Liver (tissue), 9 donors: ENCODE results near the gene SCN2B. TPM values are rescaled to one million over a fixed set of nuclear protein-coding genes. Genes with fewer than 3 reads are reported as not detected.

Experiments
- DNase-seq: peaks from one replicate; pipeline ENCODE4 v3.0.0-alpha.2; 2017; ENCODE audit warnings: low spot score
- H3K27ac ChIP-seq, 2 donors: one replicate each; pipeline ENCODE4 v1.7.0; 2013; ENCODE audit warnings: inconsistent platforms in 2 of 2, low read length in 2 of 2, control low read depth in 1 of 2, low read depth in 1 of 2, mild to moderate bottlenecking in 1 of 2
- H3K27me3 ChIP-seq, 4 donors: one replicate each; pipeline versions ENCODE4 v1.6.1 to v1.7.0; 2013; ENCODE audit warnings: low read length in 3 of 4, inconsistent platforms in 1 of 4, mild to moderate bottlenecking in 1 of 4, moderate library complexity in 1 of 4; ENCODE audit not compliant: control insufficient read depth in 4 of 4, insufficient read depth in 4 of 4
- H3K36me3 ChIP-seq, 4 donors: one replicate each; pipeline versions ENCODE4 v1.6.1 to v1.7.0; 2013; ENCODE audit warnings: low read length in 3 of 4, mild to moderate bottlenecking in 3 of 4, low read depth in 1 of 4, moderate library complexity in 1 of 4; ENCODE audit not compliant: control insufficient read depth in 4 of 4, insufficient read depth in 3 of 4
- H3K4me1 ChIP-seq, 4 donors: one replicate each; pipeline versions ENCODE4 v1.6.1 to v1.7.0; 2013; ENCODE audit warnings: low read length in 3 of 4, mild to moderate bottlenecking in 3 of 4, moderate library complexity in 1 of 4; ENCODE audit not compliant: control insufficient read depth in 4 of 4, insufficient read depth in 4 of 4
- H3K4me3 ChIP-seq, 3 donors: one replicate each; pipeline versions ENCODE4 v1.6.1 to v1.7.0; 2013; ENCODE audit warnings: low read length in 3 of 3, control low read depth in 1 of 3, low read depth in 1 of 3, mild to moderate bottlenecking in 1 of 3
- H3K9ac ChIP-seq, 2 donors: one replicate each; pipeline ENCODE4 v1.7.0; 2013; ENCODE audit warnings: low read length in 2 of 2, mild to moderate bottlenecking in 2 of 2, moderate library complexity in 2 of 2, control low read depth in 1 of 2, low read depth in 1 of 2
- H3K9me3 ChIP-seq, 4 donors: one replicate each; pipeline versions ENCODE4 v1.6.1 to v1.7.0; 2013; ENCODE audit warnings: low read length in 3 of 4; ENCODE audit not compliant: control insufficient read depth in 4 of 4
- FOXA1 ChIP-seq: IDR thresholded peaks from 2 replicates; pipeline ENCODE4 v1.6.1; 2016; ENCODE audit warnings: antibody characterized with exemption
- FOXA2 ChIP-seq: IDR thresholded peaks from 2 replicates; pipeline ENCODE4 v1.6.1; 2016; ENCODE audit warnings: antibody characterized with exemption
- HNF4G ChIP-seq: IDR thresholded peaks from 2 replicates; pipeline ENCODE4 v1.6.1; 2016; ENCODE audit warnings: antibody characterized with exemption
- JUND ChIP-seq, 2 donors: IDR thresholded peaks; 2 replicates each; pipeline ENCODE4 v1.6.1; 2016; ENCODE audit warnings: antibody characterized with exemption in 2 of 2
- NR2F2 ChIP-seq: IDR thresholded peaks from 2 replicates; pipeline ENCODE4 v1.6.1; 2016; ENCODE audit warnings: antibody characterized with exemption
- RAD21 ChIP-seq, 2 donors: IDR thresholded peaks; 2 replicates each; pipeline ENCODE4 v1.6.1; 2016; ENCODE audit warnings: antibody characterized with exemption in 2 of 2, mild to moderate bottlenecking in 2 of 2
- RXRA ChIP-seq, 2 donors: IDR thresholded peaks; 2 replicates each; pipeline ENCODE4 v1.6.1; 2017 to 2018; ENCODE audit warnings: antibody characterized with exemption in 2 of 2, mild to moderate bottlenecking in 1 of 2
- SP1 ChIP-seq: IDR thresholded peaks from 2 replicates; pipeline ENCODE4 v1.6.1; 2018; ENCODE audit warnings: antibody characterized with exemption, mild to moderate bottlenecking
- TAF1 ChIP-seq: conservative IDR thresholded peaks from 2 replicates; pipeline ENCODE4 v1.6.1; 2016; ENCODE audit warnings: antibody characterized with exemption, mild to moderate bottlenecking
- YY1 ChIP-seq: IDR thresholded peaks from 2 replicates; pipeline ENCODE4 v1.6.1; 2016; ENCODE audit warnings: antibody characterized with exemption, mild to moderate bottlenecking
- WGBS: extraction: QIAGEN DNeasy Blood & Tissue Kit; methylation state at CpG from one replicate; pipeline ENCODE4 v1.1.7; 2013; 5-methylcytosine and 5-hydroxymethylcytosine counted together
- polyA plus RNA-seq, 2 donors: library from polyadenylated mRNA; stranded (reverse) in 1 of 2; unstranded in 1 of 2; fragments of 200-250 nt in 1 of 2; fragments of >200 nt in 1 of 2; fragmentation: Nextera tagmentation in 1 of 2; extraction: Ambion mirVana in 1 of 2; gene quantifications; one replicate each; pipeline versions ENCODE4 v1.2.1 to v1.2.3, GENCODE V29; 2013 to 2015
- total RNA-seq, 2 donors: library from RNA; depleted of rRNA; stranded (reverse); fragments of >200 nt; gene quantifications; one replicate each; pipeline ENCODE4 v1.2.3, GENCODE V29; 2014
- TF ChIP-seq, protein P1 (sequence below): IDR thresholded peaks from 2 replicates; pipeline ENCODE4 v1.6.1; 2016; ENCODE audit warnings: antibody characterized with exemption
- TF ChIP-seq, protein P2 (sequence below): IDR thresholded peaks from 2 replicates; pipeline ENCODE4 v1.6.1; 2016; ENCODE audit warnings: antibody characterized with exemption, mild to moderate bottlenecking
- TF ChIP-seq, protein P3 (sequence below): IDR thresholded peaks from 2 replicates; pipeline ENCODE4 v1.6.1; 2016; ENCODE audit warnings: antibody characterized with exemption
- donor health status: healthy.
- donor health status: healthy.
- donor health status: healthy.
- donor health status: healthy.
- donor health status: healthy.

Gene SCN2B
- total and polyA plus RNA-seq, 4 donors = 0.01 to 0.05 TPM; not detected in 2

DNA sequence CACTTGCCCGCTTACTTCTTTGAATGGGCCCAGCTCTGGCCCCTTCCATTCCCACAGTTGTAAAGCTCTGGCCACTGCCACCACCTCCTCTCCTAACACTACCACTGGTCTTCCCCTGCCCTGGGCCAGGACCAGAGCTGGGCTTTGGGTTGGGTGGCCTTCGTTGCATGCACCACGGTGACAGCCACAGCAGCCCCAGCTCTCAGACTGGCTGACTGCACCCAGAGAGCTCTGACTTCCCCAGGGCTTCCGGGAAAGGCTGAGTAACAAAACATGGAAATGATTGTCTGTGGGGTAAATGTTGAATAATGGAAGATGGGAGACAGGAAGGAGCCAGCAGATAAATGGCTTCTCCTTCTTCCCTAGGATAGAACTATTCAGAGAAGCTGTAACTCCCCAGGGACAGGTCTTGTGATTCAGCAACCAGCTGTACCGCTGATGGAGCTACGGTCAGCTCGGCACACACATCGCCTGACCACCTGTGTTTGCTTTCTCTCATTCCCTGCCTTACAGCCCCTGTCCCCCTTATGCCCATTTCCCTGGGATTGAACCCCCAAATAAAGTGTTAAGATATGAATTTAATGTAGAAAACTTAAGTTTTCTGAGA, 51.4 kb downstream of the SCN2B start:
- H3K9ac ChIP-seq = no peak overlapping the region
- H3K27ac ChIP-seq = no peak overlapping the region
- TF ChIP-seq RXRA (IDR thresholded peaks at IDR 0.05) (no peak), YY1 (no peak), RAD21 (IDR thresholded peaks at IDR 0.05) (no peak), FOXA2 (no peak), SP1 (no peak)
- TF ChIP-seq, protein P1, sequence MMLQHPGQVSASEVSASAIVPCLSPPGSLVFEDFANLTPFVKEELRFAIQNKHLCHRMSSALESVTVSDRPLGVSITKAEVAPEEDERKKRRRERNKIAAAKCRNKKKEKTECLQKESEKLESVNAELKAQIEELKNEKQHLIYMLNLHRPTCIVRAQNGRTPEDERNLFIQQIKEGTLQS = no peak
- TF ChIP-seq, protein P2, sequence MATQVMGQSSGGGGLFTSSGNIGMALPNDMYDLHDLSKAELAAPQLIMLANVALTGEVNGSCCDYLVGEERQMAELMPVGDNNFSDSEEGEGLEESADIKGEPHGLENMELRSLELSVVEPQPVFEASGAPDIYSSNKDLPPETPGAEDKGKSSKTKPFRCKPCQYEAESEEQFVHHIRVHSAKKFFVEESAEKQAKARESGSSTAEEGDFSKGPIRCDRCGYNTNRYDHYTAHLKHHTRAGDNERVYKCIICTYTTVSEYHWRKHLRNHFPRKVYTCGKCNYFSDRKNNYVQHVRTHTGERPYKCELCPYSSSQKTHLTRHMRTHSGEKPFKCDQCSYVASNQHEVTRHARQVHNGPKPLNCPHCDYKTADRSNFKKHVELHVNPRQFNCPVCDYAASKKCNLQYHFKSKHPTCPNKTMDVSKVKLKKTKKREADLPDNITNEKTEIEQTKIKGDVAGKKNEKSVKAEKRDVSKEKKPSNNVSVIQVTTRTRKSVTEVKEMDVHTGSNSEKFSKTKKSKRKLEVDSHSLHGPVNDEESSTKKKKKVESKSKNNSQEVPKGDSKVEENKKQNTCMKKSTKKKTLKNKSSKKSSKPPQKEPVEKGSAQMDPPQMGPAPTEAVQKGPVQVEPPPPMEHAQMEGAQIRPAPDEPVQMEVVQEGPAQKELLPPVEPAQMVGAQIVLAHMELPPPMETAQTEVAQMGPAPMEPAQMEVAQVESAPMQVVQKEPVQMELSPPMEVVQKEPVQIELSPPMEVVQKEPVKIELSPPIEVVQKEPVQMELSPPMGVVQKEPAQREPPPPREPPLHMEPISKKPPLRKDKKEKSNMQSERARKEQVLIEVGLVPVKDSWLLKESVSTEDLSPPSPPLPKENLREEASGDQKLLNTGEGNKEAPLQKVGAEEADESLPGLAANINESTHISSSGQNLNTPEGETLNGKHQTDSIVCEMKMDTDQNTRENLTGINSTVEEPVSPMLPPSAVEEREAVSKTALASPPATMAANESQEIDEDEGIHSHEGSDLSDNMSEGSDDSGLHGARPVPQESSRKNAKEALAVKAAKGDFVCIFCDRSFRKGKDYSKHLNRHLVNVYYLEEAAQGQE = no peak
- no peaks in the 10 kb centered on the region for H3K4me1 ChIP-seq
- WGBS = 84% methylated on average over 8 of the region's 8 CpGs
- H3K9me3 ChIP-seq = no peaks in the 10 kb centered on the region
- peaks cover 0 to 2% (median 0%) of the 10 kb centered on the region in 4 donors for H3K27me3 ChIP-seq
- DNase-seq = no peak
- H3K4me3 ChIP-seq = no peak overlapping the region
- H3K36me3 ChIP-seq = no peaks in the 10 kb centered on the region

DNA sequence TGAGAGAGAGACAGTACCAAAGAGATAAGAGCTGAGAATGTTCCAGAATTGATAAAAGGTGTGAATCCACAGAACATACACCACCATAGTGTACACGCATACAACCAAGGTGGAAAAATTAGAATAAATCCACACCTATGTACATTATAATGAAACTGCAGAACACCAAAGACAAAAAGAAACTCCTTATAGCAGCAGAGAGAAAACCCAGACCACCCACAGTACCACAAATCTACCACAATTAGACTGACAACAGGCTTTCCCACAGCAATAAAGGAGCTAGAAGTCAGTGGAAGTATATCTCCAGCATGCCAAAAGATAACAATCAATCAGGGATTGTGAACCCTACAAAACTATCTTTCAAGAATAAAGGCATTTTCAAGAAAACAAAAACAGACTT, 55.6 kb downstream of the SCN2B start:
- Histone ChIP-seq H3K4me1 (no peaks in the 10 kb centered on the region), H3K27ac (no peak overlapping the region), H3K4me3 (no peak overlapping the region), H3K36me3 (no peaks in the 10 kb centered on the region), H3K9ac (no peak overlapping the region), H3K9me3 (no peaks in the 10 kb centered on the region), H3K27me3 (no peaks in the 10 kb centered on the region)
- 97% methylated on average over 1 of the region's 1 CpG for WGBS
- DNase-seq = no peak
- TF ChIP-seq SP1 (no peak), HNF4G (no peak), RXRA (IDR thresholded peaks at IDR 0.05) (no peak)
- TF ChIP-seq, protein P1 = no peak

DNA sequence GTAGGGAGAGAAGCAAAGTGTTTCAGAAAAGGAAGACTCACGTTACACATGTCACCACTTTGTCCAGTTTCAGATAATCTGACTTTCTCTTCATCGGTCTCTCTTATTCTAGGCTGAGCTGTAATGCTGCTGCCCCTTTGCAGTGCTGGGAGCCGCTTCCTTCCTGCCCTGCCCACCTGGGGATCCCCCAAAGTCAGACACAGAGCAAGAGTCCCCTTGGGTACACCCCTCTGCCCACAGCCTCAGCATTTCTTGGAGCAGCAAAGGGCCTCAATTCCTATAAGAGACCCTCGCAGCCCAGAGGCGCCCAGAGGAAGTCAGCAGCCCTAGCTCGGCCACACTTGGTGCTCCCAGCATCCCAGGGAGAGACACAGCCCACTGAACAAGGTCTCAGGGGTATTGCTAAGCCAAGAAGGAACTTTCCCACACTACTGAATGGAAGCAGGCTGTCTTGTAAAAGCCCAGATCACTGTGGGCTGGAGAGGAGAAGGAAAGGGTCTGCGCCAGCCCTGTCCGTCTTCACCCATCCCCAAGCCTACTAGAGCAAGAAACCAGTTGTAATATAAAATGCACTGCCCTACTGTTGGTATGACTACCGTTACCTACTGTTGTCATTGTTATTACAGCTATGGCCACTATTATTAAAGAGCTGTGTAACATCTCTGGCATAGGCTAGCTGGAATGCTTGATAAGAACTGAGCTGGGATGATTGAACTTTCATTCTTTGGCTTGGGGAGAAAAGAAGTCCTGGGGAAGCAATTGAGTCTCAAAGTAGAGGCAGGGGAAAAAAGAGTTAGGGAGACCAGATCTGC, 58.4 kb downstream of the SCN2B start:
- Histone ChIP-seq H3K9me3 (no peaks in the 10 kb centered on the region), H3K27me3 (no peaks in the 10 kb centered on the region), H3K9ac (no peak overlapping the region), H3K4me1 (no peaks in the 10 kb centered on the region), H3K27ac (no peak overlapping the region), H3K4me3 (no peak overlapping the region), H3K36me3 (no peaks in the 10 kb centered on the region)
- DNase-seq = no peak
- 83% methylated on average over 9 of the region's 9 CpGs for WGBS
- TF ChIP-seq FOXA2 (no peak), NR2F2 (no peak), JUND (IDR thresholded peaks at IDR 0.05) (no peak), RAD21 (IDR thresholded peaks at IDR 0.05) (no peak), TAF1 (no peak), FOXA1 (no peak), SP1 (no peak)
- TF ChIP-seq, protein P1 = no peak
- TF ChIP-seq, protein P3, sequence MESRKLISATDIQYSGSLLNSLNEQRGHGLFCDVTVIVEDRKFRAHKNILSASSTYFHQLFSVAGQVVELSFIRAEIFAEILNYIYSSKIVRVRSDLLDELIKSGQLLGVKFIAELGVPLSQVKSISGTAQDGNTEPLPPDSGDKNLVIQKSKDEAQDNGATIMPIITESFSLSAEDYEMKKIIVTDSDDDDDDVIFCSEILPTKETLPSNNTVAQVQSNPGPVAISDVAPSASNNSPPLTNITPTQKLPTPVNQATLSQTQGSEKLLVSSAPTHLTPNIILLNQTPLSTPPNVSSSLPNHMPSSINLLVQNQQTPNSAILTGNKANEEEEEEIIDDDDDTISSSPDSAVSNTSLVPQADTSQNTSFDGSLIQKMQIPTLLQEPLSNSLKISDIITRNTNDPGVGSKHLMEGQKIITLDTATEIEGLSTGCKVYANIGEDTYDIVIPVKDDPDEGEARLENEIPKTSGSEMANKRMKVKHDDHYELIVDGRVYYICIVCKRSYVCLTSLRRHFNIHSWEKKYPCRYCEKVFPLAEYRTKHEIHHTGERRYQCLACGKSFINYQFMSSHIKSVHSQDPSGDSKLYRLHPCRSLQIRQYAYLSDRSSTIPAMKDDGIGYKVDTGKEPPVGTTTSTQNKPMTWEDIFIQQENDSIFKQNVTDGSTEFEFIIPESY = no peak
- TF ChIP-seq, protein P2 = no peak
